Panc1 (cell line): ENCODE data around the gene PPDPF.

ENCODE experiments used
- CTCF ChIP-seq: fragments of 450-650 bp; IDR thresholded peaks from 2 replicates; pipeline ENCODE4 v1.5.1; 2017; ENCODE audit warnings: mild to moderate bottlenecking
- POLR2AphosphoS5 ChIP-seq: IDR thresholded peaks from 2 replicates; pipeline ENCODE4 v1.6.1; 2012; ENCODE audit warnings: mild to moderate bottlenecking, low read depth, low read length, moderate library complexity
- REST ChIP-seq, 2 experiments: IDR thresholded peaks; 2 replicates each; pipeline ENCODE4 v1.6.1; 2011 to 2012; ENCODE audit warnings: low read depth in 2 of 2, control low read depth in 1 of 2, low read length in 1 of 2, mild to moderate bottlenecking in 1 of 2, moderate library complexity in 1 of 2; ENCODE audit not compliant: insufficient read depth in 1 of 2
- TCF7L2 ChIP-seq: IDR thresholded peaks from 2 replicates; pipeline ENCODE4 v1.6.1; 2011; ENCODE audit warnings: mild to moderate bottlenecking, low read depth, low read length, inconsistent platforms

GRCh38 chr20:63495167-63495720, 25.3 kb upstream of the PPDPF start:
- no peak for TF ChIP-seq POLR2AphosphoS5
- TF ChIP-seq CTCF, result no peak
- TF ChIP-seq REST (IDR thresholded peaks at IDR 0.05; ENCODE audit: insufficient read depth in 1 of 2, low read depth in 2 of 2, low read length in 1 of 2), result no peak
- TF ChIP-seq TCF7L2, result no peak
